GM19455 (cell line): ENCODE data around the gene MUC6.

ENCODE experiments used
- ATAC-seq: cut with Tn5 transposase; IDR thresholded peaks from one replicate; pipeline ENCODE4 v1.9.1; 2021; ENCODE audit not compliant: unreplicated experiment

The MUC6 gene

DNA sequence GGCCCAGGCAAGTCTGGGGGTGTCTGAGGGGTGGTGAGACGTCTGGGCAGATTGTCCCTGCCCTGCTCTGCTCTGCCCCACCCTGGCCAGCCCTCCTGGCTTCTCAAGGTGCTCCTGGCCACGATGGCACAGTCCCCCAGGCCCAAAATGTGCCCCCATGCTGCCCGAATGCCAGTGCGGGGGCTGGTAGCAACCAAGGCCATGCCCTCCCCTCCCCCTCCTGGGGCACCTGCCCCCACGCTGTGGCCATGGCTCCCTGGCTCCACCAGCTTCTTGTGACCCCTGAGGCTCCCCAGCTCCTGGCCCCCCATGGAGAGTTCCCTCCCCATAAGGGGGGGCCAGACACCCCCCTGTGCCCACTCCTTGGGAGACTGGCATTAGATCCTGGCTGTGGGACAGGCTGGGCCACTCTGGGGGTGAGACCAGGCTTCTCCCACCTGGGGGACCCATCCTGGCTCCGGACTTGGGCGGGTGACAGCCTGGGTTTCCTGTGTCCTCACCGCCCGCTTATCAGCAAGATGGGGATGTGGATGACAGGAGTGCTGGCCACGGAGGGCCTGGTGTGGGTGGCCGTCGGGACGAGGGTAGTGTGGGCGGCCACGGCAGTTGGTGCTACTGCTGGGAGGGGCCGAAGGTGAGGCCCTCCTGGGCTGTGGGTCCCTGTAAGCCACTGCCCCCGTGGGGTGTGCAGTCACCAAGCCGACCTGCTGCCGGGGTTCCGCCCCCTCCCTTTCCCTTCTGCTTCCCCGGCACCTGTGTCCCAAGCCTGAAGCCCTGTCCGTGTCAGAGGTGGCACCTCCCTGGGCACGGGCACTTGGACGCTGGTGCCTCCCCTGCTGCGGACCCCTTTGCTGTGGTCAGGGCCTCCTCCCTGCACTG, 15.9 kb upstream of the MUC6 start:
- ATAC-seq: no peak

DNA sequence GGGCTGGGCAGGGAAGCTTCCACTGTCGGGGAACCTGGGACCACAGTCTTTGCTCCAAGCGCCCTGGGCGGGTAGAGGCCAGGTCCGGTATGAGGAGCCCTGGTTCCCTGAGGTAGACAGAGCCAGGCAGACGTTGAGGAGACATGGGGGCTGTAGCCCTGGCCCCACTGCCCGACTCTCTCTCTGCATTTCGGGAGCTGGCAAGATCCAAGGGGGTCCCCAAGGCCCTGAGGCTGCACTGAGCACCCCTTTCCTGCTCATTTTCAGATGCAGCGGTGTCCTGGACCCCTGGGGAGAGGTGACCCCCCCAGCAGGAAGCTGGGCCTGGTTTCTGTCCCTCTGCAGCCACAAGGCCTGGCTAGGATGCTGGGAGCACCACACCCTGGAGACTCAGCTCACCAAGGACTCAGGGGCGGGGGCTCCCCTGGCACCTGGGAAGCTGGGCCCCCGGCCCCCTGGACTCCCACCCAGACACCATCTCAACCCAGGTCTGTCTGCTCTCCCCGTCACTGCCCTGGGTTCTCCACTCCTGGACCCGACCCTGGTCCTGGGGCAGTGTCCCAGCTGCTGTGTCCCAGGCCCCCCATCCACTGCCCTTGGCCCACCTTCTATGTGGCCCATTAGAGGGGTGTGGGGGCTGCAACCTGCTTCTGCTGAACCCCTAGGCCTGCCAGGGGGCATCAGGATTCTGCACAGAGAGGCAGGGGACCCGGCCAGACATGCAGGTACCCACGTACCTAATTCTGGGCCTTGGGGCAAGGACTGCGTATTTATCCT, 15.0 kb upstream of the MUC6 start:
- ATAC-seq: no peak

DNA sequence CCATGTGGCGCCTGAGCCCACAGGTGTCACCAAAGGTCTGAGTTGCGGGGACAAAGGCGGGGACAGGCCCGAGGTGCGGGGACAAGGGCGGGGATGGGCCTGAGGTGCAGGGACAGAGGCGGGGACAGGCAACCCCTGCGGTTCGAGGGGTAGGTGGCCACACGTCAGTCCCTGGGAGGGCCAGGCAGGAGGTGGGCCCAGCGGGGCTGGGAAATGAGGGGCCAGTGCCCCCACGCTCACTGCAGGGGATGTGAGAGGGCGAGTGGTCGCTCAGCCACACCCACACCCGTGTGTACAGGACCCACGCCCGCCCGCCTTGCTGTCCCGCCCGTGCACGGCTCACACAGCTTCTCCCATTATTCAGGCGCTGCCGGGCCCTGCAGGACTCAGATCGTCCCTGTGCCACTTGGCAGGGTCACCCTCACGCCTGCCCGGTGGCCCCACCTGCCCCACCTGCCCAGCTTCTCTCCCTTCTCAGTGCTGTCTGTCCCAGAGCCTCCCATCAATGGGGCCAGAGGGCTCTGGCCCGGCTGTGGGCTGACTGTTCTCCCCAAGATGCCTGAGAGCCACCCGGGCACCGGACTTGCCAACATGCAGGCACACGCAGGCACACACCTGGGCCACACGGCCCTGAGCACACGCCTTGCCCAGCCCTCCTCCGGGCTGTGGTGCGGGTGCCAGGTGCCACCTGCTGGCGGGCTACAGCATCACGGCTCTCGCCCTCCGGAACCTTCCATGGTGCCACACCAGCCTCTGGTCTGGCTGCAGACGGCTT, 14.2 kb upstream of the MUC6 start:
- ATAC-seq: no peak

DNA sequence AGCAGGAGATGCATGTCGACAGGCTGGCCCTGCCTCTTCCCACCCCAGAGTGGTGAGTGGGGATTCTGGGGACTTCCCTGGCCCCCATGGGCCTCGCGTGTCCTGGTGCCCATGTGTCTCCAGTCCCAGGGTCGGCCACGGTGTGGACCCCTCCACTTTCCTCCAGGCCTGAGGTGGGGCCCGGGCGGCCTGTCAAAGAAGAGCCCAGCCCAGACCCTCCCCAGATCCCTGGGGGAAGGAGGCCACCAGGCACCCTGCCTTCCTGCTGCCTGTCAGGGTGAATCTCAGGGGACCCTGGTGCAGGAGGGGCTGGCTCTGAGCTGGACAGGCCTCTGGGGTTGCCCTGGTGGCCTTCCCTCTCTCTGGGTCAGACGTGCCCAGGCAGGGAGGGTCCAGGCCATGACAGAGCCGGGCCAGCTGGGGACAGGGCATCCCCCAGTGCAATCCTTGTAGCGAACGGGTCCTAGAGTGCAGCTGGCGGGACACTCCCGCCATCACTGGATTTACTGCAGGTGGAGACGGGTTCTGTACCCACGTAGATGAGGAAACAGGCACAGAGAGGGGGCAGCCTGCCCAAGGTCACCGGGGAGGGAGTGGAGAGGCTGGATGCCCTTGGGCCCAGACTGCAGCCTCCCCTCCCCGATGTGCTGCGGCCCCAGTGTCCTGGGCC, 13.5 kb upstream of the MUC6 start:
- no peak for ATAC-seq

DNA sequence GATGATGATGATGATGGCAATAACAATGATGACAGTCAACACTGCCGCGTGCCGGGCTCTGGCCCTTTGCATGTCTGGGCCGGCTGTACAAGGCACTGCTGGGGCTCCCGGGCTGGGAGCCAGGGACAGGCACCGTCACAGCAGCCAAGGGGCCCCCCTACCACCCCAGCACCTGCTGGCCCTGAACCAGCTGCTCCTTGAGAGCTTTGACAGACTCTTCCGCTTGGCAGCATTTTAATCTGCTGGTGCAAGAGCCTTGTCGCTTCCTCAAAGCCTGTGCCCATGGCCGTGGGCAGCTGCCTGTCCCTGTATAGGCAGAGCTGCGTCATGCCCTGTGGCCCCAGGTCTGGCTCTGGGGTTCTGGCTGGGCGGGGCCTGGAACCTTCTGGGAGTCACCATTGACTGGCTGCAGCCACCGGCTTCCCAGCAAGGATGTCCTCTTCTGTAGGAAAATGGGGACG, 12.9 kb upstream of the MUC6 start:
- no peak for ATAC-seq

DNA sequence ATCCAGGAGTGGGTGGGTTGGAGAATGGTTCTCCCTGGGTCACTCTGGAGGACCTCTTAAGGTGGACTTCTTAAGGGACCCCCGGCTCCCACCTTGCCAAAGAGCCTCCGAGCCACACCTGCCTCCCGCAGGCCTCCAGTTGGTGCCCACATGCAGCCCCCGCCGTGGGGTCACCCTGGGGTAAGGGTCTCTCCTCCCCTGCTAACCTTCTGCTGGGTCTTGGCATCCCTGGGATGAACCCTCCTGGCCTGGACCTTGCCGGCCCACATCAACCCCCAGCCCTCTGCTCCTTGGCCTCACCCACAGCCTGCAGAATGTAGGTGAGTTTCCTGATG, 12.5 kb upstream of the MUC6 start:
- no peak for ATAC-seq

DNA sequence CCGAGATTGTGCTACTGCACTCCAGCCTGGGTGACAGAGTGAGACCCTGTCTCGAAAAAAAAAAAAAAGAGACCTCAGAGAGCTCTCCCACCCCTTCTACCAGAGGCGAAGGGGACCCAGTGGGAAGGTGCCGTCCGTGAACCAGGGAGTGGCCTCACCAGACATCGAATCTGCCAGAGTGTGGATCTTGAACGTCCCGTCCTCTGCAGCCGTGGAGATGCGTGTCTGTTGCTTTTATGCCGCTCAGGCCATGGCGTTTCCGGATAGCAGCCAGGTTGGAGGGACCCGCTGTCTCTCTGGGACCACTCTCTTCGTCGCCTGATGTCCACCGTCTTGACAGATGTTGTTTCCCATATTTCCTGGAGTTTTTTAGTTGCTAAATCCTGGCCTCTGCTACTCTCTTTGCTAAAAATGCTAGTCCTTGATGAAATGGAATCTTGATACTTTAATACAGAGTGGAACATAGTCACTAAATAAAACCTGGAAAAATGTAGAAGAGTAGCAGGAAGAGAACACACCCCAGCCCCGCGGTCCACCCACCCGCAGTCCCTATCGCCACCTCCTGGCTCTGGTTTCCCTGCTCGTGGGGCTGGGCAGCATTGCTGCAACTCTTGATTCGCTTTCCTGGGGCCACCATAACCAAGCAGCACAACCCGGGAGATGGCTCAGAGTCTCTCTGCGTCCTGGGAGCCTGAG, 12.0 kb upstream of the MUC6 start:
- no peak for ATAC-seq

DNA sequence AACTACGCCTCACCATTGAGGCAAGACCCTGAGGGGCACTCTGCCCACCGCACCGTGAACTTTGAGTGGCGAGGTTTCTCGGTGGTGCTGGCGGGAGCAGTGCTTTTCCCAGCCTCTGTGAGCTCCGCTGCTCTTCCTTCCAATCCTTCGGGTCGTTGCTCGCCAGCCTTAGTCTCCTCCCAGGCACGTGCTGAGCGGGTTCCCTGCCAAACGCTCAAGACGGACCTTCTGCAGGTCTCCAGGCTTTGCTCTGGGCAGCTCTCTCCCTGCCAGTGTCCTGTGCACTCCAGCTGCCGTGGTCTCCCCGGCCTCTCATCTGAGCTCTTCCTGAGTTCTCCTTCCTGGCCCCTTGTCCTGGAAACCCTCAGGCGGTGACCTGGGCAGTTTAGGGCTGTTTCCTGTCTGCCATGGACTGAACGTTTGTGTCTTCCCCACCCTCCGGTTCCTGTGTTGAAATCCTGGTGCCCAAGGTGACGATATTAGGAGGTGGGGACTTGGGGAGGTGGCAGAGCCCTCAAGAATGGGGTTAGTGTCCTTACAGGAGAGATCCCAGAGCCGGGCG, 11.2 kb upstream of the MUC6 start:
- no peak for ATAC-seq

DNA sequence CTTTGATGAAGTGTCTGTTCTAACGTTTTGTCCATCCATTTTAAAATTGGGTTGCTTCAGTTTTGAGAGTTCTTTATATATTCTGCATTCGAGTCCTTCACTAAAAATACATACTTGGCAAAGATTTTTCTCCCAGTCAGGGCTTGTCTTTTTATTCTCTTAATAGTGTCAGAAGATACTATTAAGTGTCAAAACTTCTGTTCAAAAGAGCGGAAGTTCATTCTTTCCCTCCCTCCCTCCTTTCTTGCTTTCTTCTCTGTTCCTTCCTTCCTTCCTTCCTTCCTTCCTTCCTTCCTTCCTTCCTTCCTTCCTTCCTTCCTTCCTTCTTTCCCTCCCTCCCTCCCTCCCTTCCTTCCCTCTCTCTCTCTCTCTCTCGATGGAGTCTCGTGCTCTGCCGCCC, 7.6 kb upstream of the MUC6 start:
- ATAC-seq: no peak

DNA sequence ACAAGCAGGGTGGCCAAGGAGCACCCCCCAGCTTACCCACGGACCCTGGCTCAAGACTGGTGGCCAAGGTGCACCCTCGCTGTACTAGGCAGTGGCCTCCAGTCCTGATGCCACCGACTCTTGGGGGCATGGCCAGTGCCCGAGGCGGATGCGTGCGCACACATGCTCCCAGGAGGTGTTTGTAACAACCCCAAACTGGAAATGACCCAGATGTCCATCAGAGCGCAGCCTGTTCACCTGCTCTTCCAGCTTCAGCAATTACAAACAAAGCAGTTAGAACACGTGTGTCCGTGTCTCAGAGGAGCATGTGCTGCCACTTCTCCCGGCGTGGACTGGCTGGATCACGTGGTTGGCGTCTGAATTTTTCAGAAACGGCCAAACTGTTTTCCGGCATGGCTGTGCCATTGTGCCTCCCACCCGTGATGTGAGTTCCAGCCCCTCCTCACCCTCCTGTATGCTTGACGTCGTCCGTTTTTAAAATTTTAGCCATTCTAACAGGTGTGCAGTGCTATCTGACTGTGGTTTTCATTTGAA, 7.1 kb upstream of the MUC6 start:
- no peak for ATAC-seq

DNA sequence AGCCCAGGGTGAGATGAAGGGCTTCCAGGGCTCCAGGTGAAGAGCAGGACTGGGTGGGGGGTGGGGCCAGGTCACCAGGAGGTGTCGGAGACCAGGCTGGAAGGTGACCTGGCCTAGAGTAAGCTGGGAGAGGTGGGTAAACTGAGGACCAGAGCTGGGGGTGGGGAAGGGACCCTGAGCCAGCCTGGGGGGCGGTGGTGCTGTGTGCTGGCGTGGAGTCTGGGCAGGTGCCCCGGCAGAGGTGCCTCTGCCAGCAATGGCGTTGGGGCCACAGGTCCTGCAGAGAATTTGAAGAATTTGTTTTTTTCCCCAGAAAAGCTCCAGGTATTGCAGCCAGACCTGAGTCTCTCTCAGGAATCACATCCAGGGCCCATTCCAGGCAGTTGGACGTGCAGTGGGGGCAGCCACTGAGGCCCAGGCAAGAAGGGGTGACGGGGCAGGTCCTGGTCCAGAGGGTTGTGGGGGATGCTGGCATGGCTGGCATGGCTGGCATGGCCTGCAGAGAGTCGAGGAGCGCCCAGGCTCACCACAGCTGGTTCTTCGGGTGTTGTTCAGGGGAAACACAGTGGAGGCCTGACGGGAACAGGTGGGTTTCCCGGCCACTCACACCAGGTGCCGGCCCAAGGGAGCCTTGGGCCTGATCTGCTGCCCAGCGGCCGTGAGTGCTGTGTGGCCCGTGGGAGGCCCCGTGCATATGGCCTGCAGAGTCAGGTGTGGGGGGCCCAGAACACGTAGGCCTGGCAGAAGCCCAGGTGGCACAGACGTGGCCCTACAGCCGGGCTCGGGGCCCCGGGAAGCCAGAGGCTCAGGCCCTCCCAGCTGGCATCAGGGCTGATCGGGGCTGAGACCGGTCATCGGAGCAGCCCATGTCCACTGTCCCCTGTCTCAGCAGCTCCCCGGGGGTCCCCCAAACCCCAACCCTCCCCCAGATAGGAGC, 6.4 kb upstream of the MUC6 start:
- no peak for ATAC-seq

DNA sequence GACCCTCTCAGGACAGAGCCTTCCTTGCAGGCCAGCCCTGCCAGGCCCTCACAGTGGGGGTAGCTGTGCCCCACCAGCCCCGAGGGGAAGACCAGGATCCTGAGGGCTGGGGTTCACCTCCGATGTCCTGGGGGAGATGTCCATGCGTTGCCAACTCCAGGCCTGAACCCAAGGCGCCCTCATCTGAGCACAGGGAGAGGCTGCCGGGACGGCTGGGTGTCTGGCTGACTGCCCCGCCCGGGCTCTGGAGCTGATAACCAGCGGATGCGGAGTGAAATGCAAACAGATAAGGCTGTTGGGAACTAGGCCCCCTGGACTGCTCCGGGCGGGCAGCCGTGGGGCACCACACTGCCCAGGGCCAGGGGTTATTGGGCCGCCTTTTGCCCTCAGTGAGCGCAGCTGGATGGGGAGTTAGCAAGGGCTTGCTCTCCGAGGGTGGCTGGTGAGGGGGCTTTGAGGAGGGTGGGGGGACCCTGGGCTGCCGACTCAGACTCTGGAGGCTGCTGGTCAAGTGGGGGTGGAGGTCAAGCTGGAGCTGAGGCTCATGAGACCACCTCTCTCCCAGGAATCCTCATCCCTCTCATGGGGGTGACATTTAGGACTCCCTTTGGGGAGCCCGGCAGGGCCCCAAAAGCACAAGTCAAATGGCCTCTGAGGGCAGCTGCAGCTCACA, 5.6 kb upstream of the MUC6 start:
- no peak for ATAC-seq

DNA sequence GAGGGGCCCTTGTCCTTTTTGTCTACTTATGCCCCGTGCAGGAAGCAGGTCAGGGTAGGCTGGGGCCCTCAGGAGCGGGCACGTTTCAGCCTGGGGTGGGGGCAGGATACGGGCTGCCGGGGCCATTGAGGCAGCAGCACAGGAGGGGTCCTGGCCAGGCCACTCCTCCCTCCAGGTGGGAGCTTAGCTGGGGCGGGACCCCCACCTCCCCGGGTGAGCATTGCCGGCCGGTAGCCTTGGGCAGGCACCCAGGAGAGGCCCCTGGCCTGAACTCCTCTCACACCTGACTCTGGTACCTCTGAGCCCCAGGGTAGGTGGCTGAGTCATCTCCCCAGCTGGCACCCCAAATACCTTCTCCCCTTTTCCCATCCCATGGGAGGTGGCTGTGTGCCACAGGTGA, 5.0 kb upstream of the MUC6 start:
- ATAC-seq: no peak

DNA sequence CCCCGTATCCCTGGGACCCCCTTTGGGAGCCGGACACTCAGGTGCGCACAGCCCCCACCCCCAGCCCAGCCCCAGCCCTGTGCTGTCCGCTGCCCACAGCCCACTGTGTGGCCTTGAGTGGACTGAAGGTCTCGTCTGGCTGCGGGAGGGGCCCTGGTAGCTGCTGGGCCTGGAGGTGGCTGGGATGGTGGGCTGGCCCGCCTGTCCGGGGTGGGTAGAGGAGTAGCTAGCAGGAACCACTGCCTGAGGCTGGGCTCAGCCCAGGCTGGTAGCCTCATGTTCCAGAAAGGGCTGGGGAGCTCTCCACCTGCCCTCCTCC, 4.6 kb upstream of the MUC6 start:
- ATAC-seq: no peak

DNA sequence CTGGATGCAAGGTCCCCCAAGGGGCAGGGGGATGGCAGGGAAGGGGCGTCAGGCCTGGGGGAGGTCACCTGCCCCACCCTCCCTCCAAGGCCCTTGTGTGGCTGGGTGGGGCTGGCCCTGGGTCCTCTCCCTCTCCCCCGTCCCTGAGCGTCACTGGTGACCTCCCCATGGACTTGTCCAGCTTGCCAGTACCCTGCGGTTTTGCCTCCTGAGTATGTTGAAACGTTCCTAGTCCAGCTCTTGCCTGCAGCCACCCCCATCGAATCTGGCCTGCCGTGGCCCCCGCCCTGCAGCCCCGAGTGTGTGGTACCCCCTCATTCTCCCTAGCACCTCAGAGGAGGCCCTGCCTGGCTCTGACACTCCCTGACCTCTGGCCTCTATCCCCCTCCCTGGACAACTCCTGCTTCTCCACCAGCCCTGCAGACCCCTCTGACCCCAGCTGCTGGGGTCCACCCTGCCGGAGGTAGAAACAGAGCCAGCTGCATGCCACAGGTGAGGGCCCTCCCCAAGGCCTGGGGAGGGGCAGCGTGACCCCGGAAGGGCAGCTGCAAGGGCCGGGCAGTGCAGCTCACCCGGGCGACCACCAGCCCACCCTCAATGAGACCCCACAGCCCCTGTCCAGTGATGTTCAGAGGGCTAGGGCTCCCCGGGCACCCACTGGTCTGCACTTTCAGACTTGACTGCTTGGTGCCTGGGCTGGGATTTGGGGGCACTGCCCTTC, 4.1 kb upstream of the MUC6 start:
- ATAC-seq: no peak

DNA sequence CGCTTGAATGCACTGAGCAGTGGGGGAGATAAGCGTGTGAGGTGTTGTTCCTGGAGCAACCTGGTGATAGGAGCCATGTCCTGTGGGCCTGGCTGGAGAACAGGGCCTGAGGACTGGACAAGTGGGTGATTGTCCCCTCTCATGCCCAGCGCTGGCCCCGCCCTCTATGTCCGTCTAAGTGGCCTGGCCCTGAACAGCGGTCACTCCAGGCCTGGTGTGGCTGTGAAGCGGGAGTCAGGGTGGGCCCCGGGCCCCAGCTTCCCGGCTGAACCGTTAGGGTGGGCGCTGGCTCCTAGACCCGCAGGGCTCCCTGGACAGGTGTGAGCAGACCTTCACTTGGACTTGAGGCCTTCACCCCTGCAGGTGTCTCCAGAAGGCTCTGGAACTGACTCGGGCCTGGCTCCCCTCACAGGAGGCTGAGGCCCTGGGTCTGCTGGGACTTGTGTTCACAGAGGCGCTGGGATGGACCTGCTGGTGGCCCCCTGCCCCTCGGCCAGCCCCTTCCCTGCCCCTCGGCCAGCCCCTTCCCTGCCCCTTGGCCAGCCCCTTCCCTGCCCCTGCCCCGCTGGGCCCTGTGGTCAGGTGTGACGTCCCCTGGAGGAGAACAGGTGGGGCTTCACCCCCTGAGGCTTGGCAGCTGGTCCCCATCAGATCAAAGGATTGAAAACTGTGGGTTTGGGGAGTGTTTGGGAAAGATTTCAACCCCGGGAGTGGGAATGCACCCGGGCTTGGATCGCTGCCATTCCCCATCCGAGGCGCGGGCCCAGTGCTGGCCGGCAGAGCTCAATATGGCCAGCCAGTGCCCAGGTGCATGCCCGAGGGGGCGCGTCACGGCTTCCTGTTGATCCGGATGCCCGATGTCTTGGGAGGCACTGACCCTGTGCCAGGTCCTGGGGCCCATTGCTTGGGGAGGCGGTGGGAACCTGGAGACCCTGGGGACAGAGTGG, 3.2 kb upstream of the MUC6 start:
- no peak for ATAC-seq

DNA sequence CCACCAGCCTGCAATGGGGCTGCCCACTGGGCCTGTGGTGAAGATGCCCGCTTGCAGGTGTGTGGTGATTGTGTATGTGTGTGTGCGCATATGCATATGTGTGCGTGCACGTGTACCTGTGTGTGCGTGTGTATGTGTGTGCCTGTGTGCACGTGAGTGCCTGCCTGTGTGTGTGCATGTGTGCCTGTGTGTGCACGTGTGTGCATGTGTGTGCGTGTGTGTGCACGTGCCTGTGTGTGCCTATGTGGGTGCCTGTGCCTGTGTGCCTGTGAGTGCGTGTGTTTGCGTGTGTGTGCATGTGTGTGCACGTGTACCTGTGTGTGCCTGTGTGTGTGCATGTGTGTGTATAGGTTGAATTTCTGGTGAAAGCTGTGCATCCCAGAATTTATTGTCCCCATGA, 2.4 kb upstream of the MUC6 start:
- ATAC-seq: no peak
